Measurements from ENCODE around the gene HES1. TPM values are rescaled to one million over a fixed set of nuclear protein-coding genes. Genes with fewer than 3 reads are reported as not detected.
A peak's percentile ranks its signal among the peaks of the same experiment; 100 is the strongest.

Gene HES1
- total RNA-seq, 1 experiment from 2014 or later = 141 TPM

DNA sequence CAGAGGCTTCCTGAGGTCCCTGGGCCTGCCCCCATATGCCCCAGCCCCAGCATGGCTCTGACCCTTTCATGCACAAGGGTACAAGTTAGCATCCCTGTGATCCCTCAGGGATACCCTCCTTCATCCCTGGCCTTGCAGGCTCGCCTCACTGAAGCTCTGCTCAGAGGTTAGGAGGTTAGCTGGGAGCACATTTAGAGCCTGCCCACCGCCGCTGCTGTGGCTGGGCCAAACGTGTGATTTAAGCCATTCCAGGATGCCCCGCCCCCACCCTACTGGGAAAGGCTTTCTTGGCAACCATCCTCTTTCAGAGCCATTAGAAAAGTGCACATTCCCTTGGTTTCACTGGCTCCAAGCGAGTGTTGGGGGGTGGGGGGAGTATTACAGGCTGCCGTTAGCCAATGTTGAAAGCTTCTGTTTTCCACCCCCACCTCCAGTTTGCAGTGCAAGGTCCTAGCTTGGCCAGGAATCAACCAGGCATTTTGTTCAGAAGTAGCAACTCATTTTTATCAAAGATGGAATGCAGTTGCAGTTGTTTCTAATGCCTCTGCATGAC, 6.3 kb upstream of the HES1 start:
- no peak for TF ChIP-seq CTCF (IDR thresholded peaks at IDR 0.05; ENCODE audit: unreplicated experiment)
- Mint-ChIP-seq H3K27ac (ENCODE audit: unreplicated experiment) (peak overlapping the region; percentile 92), H3K9me3 (ENCODE audit: low read depth, unreplicated experiment) (no peaks in the 10 kb centered on the region), H3K4me1 (ENCODE audit: low read depth, unreplicated experiment) (peaks cover 45% of the 10 kb centered on the region), H3K27me3 (ENCODE audit: unreplicated experiment) (peaks cover 22% of the 10 kb centered on the region), H3K36me3 (ENCODE audit: insufficient read depth, unreplicated experiment) (peaks cover 31% of the 10 kb centered on the region), H3K4me3 (ENCODE audit: low read depth, unreplicated experiment) (no peak overlapping the region)
- intact Hi-C loops (cut with micrococcal nuclease; ENCODE audit: unreplicated experiment) = loop anchor here (2.0 to 10.0 kb wide), 4 partner anchors 42 to 185 kb away; no protein-coding TSS in a partner anchor
- DNase-seq = no peak
- CTCF ChIA-PET = interaction anchor here (0.6 to 2.5 kb wide), 4 partner anchors 17 to 186 kb away, joined by 3 to 15 read pairs (median 6); no protein-coding TSS in a partner anchor
- BruUV-seq (replicated peaks) = no TSS peak

GRCh38 chr3:194130188-194130587, 5.8 kb upstream of the HES1 start:
- H3K27me3 Mint-ChIP-seq (ENCODE audit: unreplicated experiment) = peaks cover 22% of the 10 kb centered on the region
- intact Hi-C loops (cut with micrococcal nuclease; ENCODE audit: unreplicated experiment) = loop anchor here (2.0 to 10.0 kb wide), 4 partner anchors 43 to 185 kb away; no protein-coding TSS in a partner anchor
- H3K36me3 Mint-ChIP-seq (ENCODE audit: insufficient read depth, unreplicated experiment) = peaks cover 37% of the 10 kb centered on the region
- DNase-seq = no peak
- no peaks in the 10 kb centered on the region for H3K9me3 Mint-ChIP-seq (ENCODE audit: low read depth, unreplicated experiment)
- peak overlapping the region; percentile 51 for H3K4me3 Mint-ChIP-seq (ENCODE audit: low read depth, unreplicated experiment)
- no TSS peak for BruUV-seq (replicated peaks)
- peak overlapping the region; percentile 92 for H3K27ac Mint-ChIP-seq (ENCODE audit: unreplicated experiment)
- TF ChIP-seq CTCF (IDR thresholded peaks at IDR 0.05; ENCODE audit: unreplicated experiment) = no peak
- peaks cover 44% of the 10 kb centered on the region for H3K4me1 Mint-ChIP-seq (ENCODE audit: low read depth, unreplicated experiment)
- CTCF ChIA-PET = interaction anchor here (0.7 to 1.7 kb wide), 7 partner anchors 23 to 349 kb away, joined by 3 to 15 read pairs (median 5); no protein-coding TSS in a partner anchor

GRCh38 chr3:194130807-194131589, 5.0 kb upstream of the HES1 start:
- TF ChIP-seq CTCF (IDR thresholded peaks at IDR 0.05; ENCODE audit: unreplicated experiment) = no peak
- peaks cover 22% of the 10 kb centered on the region for H3K27me3 Mint-ChIP-seq (ENCODE audit: unreplicated experiment)
- CTCF ChIA-PET = interaction anchor here (0.6 to 1.7 kb wide), 24 partner anchors 10 to 1021 kb away, joined by 3 to 15 read pairs (median 4); no protein-coding TSS in a partner anchor
- peak overlapping the region; percentile 92 for H3K27ac Mint-ChIP-seq (ENCODE audit: unreplicated experiment)
- intact Hi-C loops (cut with micrococcal nuclease; ENCODE audit: unreplicated experiment) = loop anchor here (2.0 to 10.0 kb wide), 4 partner anchors 44 to 186 kb away; no protein-coding TSS in a partner anchor
- peaks cover 45% of the 10 kb centered on the region for H3K36me3 Mint-ChIP-seq (ENCODE audit: insufficient read depth, unreplicated experiment)
- TSS peak; percentile 44 for BruUV-seq (replicated peaks)
- H3K9me3 Mint-ChIP-seq (ENCODE audit: low read depth, unreplicated experiment) = no peaks in the 10 kb centered on the region
- peak overlapping the region; percentile 51 for H3K4me3 Mint-ChIP-seq (ENCODE audit: low read depth, unreplicated experiment)
- peaks cover 44% of the 10 kb centered on the region for H3K4me1 Mint-ChIP-seq (ENCODE audit: low read depth, unreplicated experiment)
- peak; percentile 70 for DNase-seq

DNA sequence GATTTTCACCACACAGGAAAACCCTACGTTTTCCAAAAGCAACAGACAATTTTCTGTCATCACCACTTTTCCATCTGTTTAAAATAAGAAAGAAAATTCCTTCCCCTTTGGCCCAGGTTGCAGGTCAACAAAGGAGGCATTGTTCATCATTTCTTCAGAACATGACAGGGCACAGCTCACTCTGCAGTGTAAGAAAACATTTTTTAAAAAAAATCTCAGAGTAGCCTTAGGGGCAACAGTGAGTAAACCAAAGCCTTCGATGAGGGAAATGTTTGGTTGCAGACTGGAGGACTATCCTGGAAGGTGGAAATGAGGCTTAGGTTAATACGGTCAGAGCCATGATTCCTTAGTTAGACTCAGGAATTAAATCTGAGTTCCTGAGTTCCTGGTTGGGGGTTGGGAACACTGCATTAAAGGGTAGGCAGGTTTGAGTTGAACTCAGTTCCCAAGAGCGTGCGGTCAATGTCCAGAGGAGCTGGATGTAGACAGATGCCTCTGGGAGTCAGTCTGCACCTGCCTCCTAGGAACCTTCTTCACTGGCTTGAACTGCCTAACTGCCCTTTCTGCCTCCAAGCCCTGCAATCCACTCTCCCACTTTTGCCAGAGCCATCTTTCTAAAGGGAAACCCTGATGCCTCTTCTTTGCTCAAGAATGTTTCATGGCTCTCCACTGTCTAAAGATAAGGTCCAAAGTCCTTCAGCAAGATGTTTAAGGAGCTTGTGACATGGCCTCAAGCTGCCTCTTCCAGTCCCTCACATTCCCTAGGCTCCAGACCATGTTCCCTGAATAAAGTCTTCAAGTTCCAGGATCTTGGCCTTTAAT, 3.3 kb upstream of the HES1 start:
- Mint-ChIP-seq H3K27ac (ENCODE audit: unreplicated experiment) (peak overlapping the region; percentile 95), H3K4me1 (ENCODE audit: low read depth, unreplicated experiment) (peaks cover 44% of the 10 kb centered on the region), H3K27me3 (ENCODE audit: unreplicated experiment) (peaks cover 9% of the 10 kb centered on the region), H3K36me3 (ENCODE audit: insufficient read depth, unreplicated experiment) (peaks cover 62% of the 10 kb centered on the region), H3K9me3 (ENCODE audit: low read depth, unreplicated experiment) (no peaks in the 10 kb centered on the region), H3K4me3 (ENCODE audit: low read depth, unreplicated experiment) (peak overlapping the region; percentile 67)
- no peak for DNase-seq
- CTCF ChIA-PET = interaction anchor here (0.7 to 9.4 kb wide), 3 partner anchors 20 to 351 kb away, joined by 3 to 86 read pairs (median 3); no protein-coding TSS in a partner anchor
- intact Hi-C loops (cut with micrococcal nuclease; ENCODE audit: unreplicated experiment) = loop anchor here (1.0 to 10.0 kb wide), 3 partner anchors 20 to 188 kb away; no protein-coding TSS in a partner anchor
- BruUV-seq (replicated peaks) = no TSS peak
- TF ChIP-seq CTCF (IDR thresholded peaks at IDR 0.05; ENCODE audit: unreplicated experiment) = no peak

All from Calu3 (cell line).